HepG2 (cell line): ENCODE data around the gene CTSV.

Source experiments
- CTCF ChIP-seq: sonication (generic); formaldehyde crosslinking; IDR thresholded peaks from 2 replicates; pipeline ENCODE4 v1.5.0; 2020; ENCODE audit warnings: mild to moderate bottlenecking, missing genetic modification reagents, moderate library complexity
- POLR2A ChIP-seq, 2 experiments: IDR thresholded peaks; 2 replicates each; pipeline ENCODE4 v1.6.1; 2011; ENCODE audit warnings: low read depth in 2 of 2, low read length in 2 of 2, mild to moderate bottlenecking in 1 of 2, moderate library complexity in 1 of 2; ENCODE audit not compliant: insufficient read depth in 1 of 2
- TEAD3 ChIP-seq: optimal IDR thresholded peaks from 2 replicates; pipeline ENCODE3; 2016; ENCODE audit warnings: borderline replicate concordance
- ZNF274 ChIP-seq: sonication (generic); formaldehyde crosslinking; IDR thresholded peaks from 2 replicates; pipeline ENCODE4 v1.5.1; 2020; ENCODE audit warnings: mild to moderate bottlenecking, missing genetic modification reagents
- ZNF441 ChIP-seq: sonication (generic); formaldehyde crosslinking; IDR thresholded peaks from 2 replicates; pipeline ENCODE4 v1.7.0; 2021; ENCODE audit warnings: missing genetic modification reagents, borderline replicate concordance

- TF ChIP-seq POLR2A (IDR thresholded peaks at IDR 0.05; ENCODE audit: insufficient read depth in 1 of 2, low read depth in 2 of 2, low read length in 2 of 2) (no peak), ZNF441 (no peak), TEAD3 (CRISPR knock-in tag) (no peak), ZNF274 (CRISPR knock-in tag) (no peak), CTCF (CRISPR knock-in tag) (no peak)
Measured at GRCh38 chr9:97045300-97045699, 6.4 kb upstream of the CTSV start.
